SK-N-SH (cell line): Measurements from ENCODE around the gene KRT78.

Source experiments
- CTCF ChIP-seq: fragments of 200-600 bp; sonication (generic); IDR thresholded peaks from 2 replicates; pipeline ENCODE4 v1.6.1; 2017; ENCODE audit warnings: antibody characterized with exemption, mild to moderate bottlenecking, moderate library complexity
- EZH2phosphoT487 ChIP-seq: fragments of 200-600 bp; sonication (generic); IDR thresholded peaks from 2 replicates; pipeline ENCODE4 v1.6.1; 2017; ENCODE audit warnings: low read depth, mixed run types, mild to moderate bottlenecking, antibody characterized with exemption, moderate library complexity, borderline replicate concordance
- GABPA ChIP-seq: IDR thresholded peaks from 2 replicates; pipeline ENCODE4 v1.4.0; 2012; ENCODE audit warnings: low read depth, mild to moderate bottlenecking
- PBX3 ChIP-seq: IDR thresholded peaks from 2 replicates; pipeline ENCODE4; 2012
- POLR2AphosphoS5 ChIP-seq: IDR thresholded peaks from 2 replicates; pipeline ENCODE4 v1.6.1; 2012; ENCODE audit warnings: low read depth, low read length
- RAD21 ChIP-seq: IDR thresholded peaks from 2 replicates; pipeline ENCODE4 v1.6.1; 2012; ENCODE audit warnings: mild to moderate bottlenecking, low read length
- REST ChIP-seq: IDR thresholded peaks from 2 replicates; pipeline ENCODE4 v1.6.1; 2012; ENCODE audit warnings: mild to moderate bottlenecking, low read depth, low read length, moderate library complexity
- RFX5 ChIP-seq: IDR thresholded peaks from 2 replicates; pipeline ENCODE4 v1.6.1; 2012; ENCODE audit warnings: mild to moderate bottlenecking, improper control_type of control experiment, low read length
- SMC3 ChIP-seq: IDR thresholded peaks from 2 replicates; pipeline ENCODE4 v1.6.1; 2012; ENCODE audit warnings: low read depth, low read length, improper control_type of control experiment
- TAF1 ChIP-seq: IDR thresholded peaks from 2 replicates; pipeline ENCODE4 v1.6.1; 2012; ENCODE audit warnings: low read depth, mild to moderate bottlenecking, low read length, moderate library complexity, borderline replicate concordance
- YY1 ChIP-seq: IDR thresholded peaks from 2 replicates; pipeline ENCODE4 v1.4.0; 2012; ENCODE audit warnings: low read depth, mild to moderate bottlenecking
- ZBTB33 ChIP-seq: IDR thresholded peaks from 2 replicates; pipeline ENCODE4 v1.4.0; 2012; ENCODE audit warnings: low read depth, borderline replicate concordance

GRCh38 chr12:52851787-52852186 is 3.0 kb upstream of the KRT78 start:
- TF ChIP-seq POLR2AphosphoS5 (no peak), TAF1 (no peak), CTCF (no peak), SMC3 (no peak), GABPA (no peak), RAD21 (no peak), RFX5 (no peak), PBX3 (no peak), REST (no peak), EZH2phosphoT487 (no peak), ZBTB33 (no peak), YY1 (no peak)
